Tibial nerve (tissue), 4 donors: Measurements from ENCODE around the gene UHRF2. TPM values are rescaled to one million over a fixed set of nuclear protein-coding genes. Genes with fewer than 3 reads are reported as not detected.
"Not testable (repeated sequence)": the region's sequence is repeated elsewhere in the genome, so short reads cannot be mapped to it uniquely, and the experiment has no call there.

Experiments used
- DNase-seq, 2 donors: peaks; one replicate each; pipeline ENCODE4 v3.0.0-alpha.2; 2019; ENCODE audit warnings: low spot score in 2 of 2
- H3K27ac ChIP-seq, 4 donors: fragments of 200-600 bp; sonication (generic) in 3 of 4; one replicate each; pipeline ENCODE4 v1.5.1; 2017 to 2019; ENCODE audit warnings: mild to moderate bottlenecking in 1 of 4
- H3K27me3 ChIP-seq, 2 donors: fragments of 200-600 bp; sonication (generic) in 1 of 2; one replicate each; pipeline versions ENCODE4 v1.5.1 to v1.6.0; 2017 to 2019
- H3K36me3 ChIP-seq, 3 donors: fragments of 200-600 bp; sonication (generic); one replicate each; pipeline ENCODE4 v1.5.1; 2018 to 2019
- H3K4me1 ChIP-seq, 4 donors: fragments of 200-600 bp; sonication (generic) in 3 of 4; one replicate each; pipeline ENCODE4 v1.5.1; 2017 to 2019
- H3K4me3 ChIP-seq, 4 donors: fragments of 200-600 bp; sonication (generic) in 3 of 4; one replicate each; pipeline ENCODE4 v1.5.1; 2017 to 2019; ENCODE audit warnings: mild to moderate bottlenecking in 1 of 4, moderate library complexity in 1 of 4
- H3K9me3 ChIP-seq, 4 donors: fragments of 200-600 bp; sonication (generic) in 3 of 4; one replicate each; pipeline ENCODE4 v1.5.1; 2017 to 2019
- CTCF ChIP-seq, 5 experiments: fragments of 200-600 bp in 3 of 5; fragments of 450-650 bp in 2 of 5; sonication (generic) in 3 of 5; IDR thresholded peaks; one replicate each; pipeline ENCODE4 v1.5.1; 2016 to 2019; ENCODE audit warnings: antibody characterized with exemption in 5 of 5, mild to moderate bottlenecking in 3 of 5, moderate library complexity in 2 of 5
- EP300 ChIP-seq, 2 donors: sonication (generic); formaldehyde crosslinking; IDR thresholded peaks; one replicate each; pipeline ENCODE4 v1.6.1; 2017; ENCODE audit warnings: antibody characterized with exemption in 2 of 2, mild to moderate bottlenecking in 1 of 2
- POLR2A ChIP-seq, 2 donors: fragments of 450-650 bp; IDR thresholded peaks; one replicate each; pipeline ENCODE4 v1.6.1; 2017; ENCODE audit warnings: antibody characterized with exemption in 2 of 2, mild to moderate bottlenecking in 2 of 2, moderate library complexity in 2 of 2
- WGBS, 2 donors: methylation state at CpG; one replicate each; pipeline ENCODE4 v1.1.5; 2018; 5-methylcytosine and 5-hydroxymethylcytosine counted together
- total RNA-seq, 4 donors: library from RNA; depleted of rRNA; stranded (reverse); fragments of >200 nt; gene quantifications; one replicate each; pipeline ENCODE4 v1.1.0, GENCODE V29; 2016

Gene UHRF2
- total RNA-seq, 4 donors from 2014 or later: 61.2 to 85.0 (median 76.0) TPM

DNA sequence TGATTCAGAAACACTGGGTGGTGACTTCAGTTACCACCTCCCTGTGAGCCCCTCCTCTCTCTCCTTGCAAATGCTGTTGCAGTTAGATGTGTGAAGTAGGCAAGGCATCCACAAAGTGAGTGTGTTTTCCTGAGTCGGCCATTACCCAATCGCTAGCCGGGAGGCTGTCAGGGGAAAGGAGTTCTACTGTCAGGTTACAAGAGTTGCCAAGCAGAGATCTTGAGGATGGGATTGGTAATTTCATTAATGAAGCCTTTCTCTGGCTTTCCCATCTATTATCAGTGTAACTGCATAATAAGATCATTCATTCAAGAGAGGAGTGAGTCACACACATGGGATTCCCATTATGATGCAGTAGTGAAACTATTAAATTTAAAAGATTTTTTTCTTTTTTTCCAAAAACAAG, 125.7 kb downstream of the UHRF2 start:
- no peak overlapping the region for H3K4me3 ChIP-seq
- DNase-seq: no peak
- no peaks in the 10 kb centered on the region for H3K27me3 ChIP-seq
- H3K4me1 ChIP-seq: no peaks in the 10 kb centered on the region
- no peak for TF ChIP-seq EP300 (IDR thresholded peaks at IDR 0.05)
- no peak for TF ChIP-seq POLR2A (IDR thresholded peaks at IDR 0.05)
- no peak for TF ChIP-seq CTCF (IDR thresholded peaks at IDR 0.05)
- 24 to 34% methylated on average over 3 of the region's 3 CpGs for WGBS, 2 donors
- H3K27ac ChIP-seq: peak overlapping the region in 1 of 4 donors; percentile 16
- no peaks in the 10 kb centered on the region for H3K9me3 ChIP-seq
- no peaks in the 10 kb centered on the region for H3K36me3 ChIP-seq

GRCh38 chr9:6542617-6543016, 129.6 kb downstream of the UHRF2 start:
- H3K27me3 ChIP-seq, H3K36me3 ChIP-seq, DNase-seq, H3K9me3 ChIP-seq, H3K4me3 ChIP-seq, H3K27ac ChIP-seq, H3K4me1 ChIP-seq: not testable (repeated sequence)
- WGBS, 2 donors: 85 to 90% methylated on average over 5 of the region's 5 CpGs

DNA sequence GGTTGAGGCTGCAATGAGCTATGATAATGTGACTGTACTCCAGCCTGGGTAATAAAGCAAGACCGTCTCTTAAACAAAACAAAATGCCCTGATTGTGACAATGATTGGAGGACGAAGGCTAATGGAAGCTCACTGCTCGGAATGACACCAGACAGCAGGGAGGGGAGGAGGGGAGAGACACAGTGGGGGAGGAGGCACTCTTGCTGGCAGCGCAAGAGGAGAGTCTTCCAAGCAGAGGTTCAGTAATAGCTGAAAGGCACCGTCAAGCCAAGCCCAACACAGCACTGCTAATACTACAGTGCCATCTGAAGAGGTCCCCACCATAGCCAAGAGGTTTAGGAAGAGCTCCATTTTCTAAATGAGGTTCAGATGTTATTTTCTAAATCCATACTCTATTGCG, 130.2 kb downstream of the UHRF2 start:
- Histone ChIP-seq H3K27ac (no peak overlapping the region), H3K9me3 (no peaks in the 10 kb centered on the region), H3K4me3 (no peak overlapping the region), H3K4me1 (no peaks in the 10 kb centered on the region), H3K36me3 (no peaks in the 10 kb centered on the region), H3K27me3 (no peaks in the 10 kb centered on the region)
- TF ChIP-seq CTCF (IDR thresholded peaks at IDR 0.05) (no peak), POLR2A (IDR thresholded peaks at IDR 0.05) (no peak), EP300 (IDR thresholded peaks at IDR 0.05) (no peak)
- WGBS, 2 donors: 41 to 47% methylated on average over 6 of the region's 6 CpGs
- no peak for DNase-seq

GRCh38 chr9:6545017-6545691, 132.2 kb downstream of the UHRF2 start:
- Histone ChIP-seq H3K27me3 (no peaks in the 10 kb centered on the region), H3K27ac (no peak overlapping the region), H3K4me1 (no peaks in the 10 kb centered on the region), H3K36me3 (no peaks in the 10 kb centered on the region), H3K9me3 (no peaks in the 10 kb centered on the region), H3K4me3 (no peak overlapping the region)
- 90 to 92% methylated on average over 8 of the region's 8 CpGs for whole genome bisulfite sequencing, 2 donors
- DNase-seq: no peak
- TF ChIP-seq POLR2A (IDR thresholded peaks at IDR 0.05) (no peak), CTCF (IDR thresholded peaks at IDR 0.05) (no peak), EP300 (IDR thresholded peaks at IDR 0.05) (no peak)

DNA sequence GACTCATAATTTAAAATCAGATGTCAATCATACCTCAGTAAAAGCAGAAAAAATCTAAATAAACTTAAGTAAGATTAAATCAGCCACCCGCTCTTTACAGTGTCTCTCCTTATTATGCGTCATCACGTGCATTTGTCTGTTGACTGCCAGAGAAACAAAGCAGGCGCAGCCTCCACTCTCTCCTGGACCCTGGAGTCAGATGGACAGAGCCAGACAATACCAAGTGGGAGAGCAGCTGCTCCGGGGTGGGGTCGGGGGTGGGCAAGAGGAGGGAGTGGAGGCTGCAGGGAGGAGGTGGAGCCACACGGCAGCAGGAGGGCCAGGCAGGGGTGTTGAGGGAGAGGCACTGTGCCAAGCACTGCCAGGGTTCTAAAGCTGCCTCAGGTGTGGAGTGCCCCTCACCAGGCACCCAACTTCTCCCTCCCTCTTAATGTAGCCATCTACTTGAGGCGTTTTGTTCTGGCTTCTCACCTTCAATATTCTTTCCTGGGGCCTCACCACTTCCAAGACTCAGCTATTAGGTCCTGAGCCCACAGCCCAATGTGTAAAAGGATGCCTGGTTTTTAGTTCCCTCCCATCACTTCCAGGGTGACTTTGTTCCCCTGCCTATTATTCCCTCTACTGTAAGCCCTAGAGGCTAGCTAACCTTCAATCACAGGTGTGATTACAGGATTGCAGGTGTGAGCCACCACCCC, 136.3 kb downstream of the UHRF2 start:
- TF ChIP-seq EP300 (IDR thresholded peaks at IDR 0.05): no peak
- no peak overlapping the region for H3K4me3 ChIP-seq
- no peaks in the 10 kb centered on the region for H3K9me3 ChIP-seq
- H3K27ac ChIP-seq: no peak overlapping the region
- WGBS, 2 donors: 63 to 66% methylated on average over 8 of the region's 8 CpGs
- peaks cover 0 to 16% (median 0%) of the 10 kb centered on the region in 4 donors for H3K4me1 ChIP-seq
- H3K27me3 ChIP-seq: no peaks in the 10 kb centered on the region
- no peak for DNase-seq
- H3K36me3 ChIP-seq: no peaks in the 10 kb centered on the region

DNA sequence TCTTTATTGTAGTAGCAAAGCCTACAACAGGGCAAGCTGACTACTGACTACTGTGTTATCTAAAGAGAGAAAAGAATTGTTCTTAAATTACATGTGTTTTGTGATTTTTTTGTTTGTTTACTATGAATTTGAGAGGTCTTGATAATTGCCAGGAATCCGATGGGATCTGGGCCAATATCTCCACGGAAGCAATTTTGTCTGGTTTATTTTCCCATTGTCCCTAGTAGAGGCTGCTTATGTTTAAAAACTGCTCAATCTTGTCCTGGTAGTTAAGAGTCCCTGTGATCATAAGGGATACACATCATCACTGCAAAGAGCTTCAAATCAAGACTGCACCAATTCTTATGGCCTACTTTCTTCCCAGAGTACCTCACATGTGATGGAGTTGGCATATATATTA, 138.1 kb downstream of the UHRF2 start:
- H3K27ac ChIP-seq: peak overlapping the region in 1 of 4 donors; percentile 56
- TF ChIP-seq CTCF (IDR thresholded peaks at IDR 0.05): no peak
- TF ChIP-seq POLR2A (IDR thresholded peaks at IDR 0.05): no peak
- no peak for TF ChIP-seq EP300 (IDR thresholded peaks at IDR 0.05)

More for the DNA sequence above, 138.1 kb downstream of the UHRF2 start:
- WGBS, 2 donors: 65 to 69% methylated on average over 2 of the region's 2 CpGs
- no peak for DNase-seq
- no peaks in the 10 kb centered on the region for H3K9me3 ChIP-seq
- H3K4me3 ChIP-seq: no peak overlapping the region
- H3K36me3 ChIP-seq: no peaks in the 10 kb centered on the region
- no peaks in the 10 kb centered on the region for H3K27me3 ChIP-seq
- H3K4me1 ChIP-seq: peaks cover 0 to 16% (median 0%) of the 10 kb centered on the region in 4 donors
